Retina (tissue), 1 donor: ENCODE measurements around the gene ADAM22.

Experiments used
- DNase-seq: peaks from one replicate; pipeline ENCODE4 v3.0.0-alpha.2; 2016

ADAM22 gene

GRCh38 chr7:87961754-87962153 is 27.7 kb downstream of the ADAM22 start:
- DNase-seq, result no peak

GRCh38 chr7:87966271-87966670 is 32.2 kb downstream of the ADAM22 start:
- DNase-seq, result no peak

- DNase-seq, result no peak
Observed at GRCh38 chr7:87968021-87968420, 34.0 kb downstream of the ADAM22 start.

GRCh38 chr7:87982116-87982515 is 48.1 kb downstream of the ADAM22 start:
- DNase-seq, result no peak

GRCh38 chr7:87984088-87984487 is 50.0 kb downstream of the ADAM22 start:
- DNase-seq, result no peak

GRCh38 chr7:87993269-87993668 is 59.2 kb downstream of the ADAM22 start:
- DNase-seq, result no peak

GRCh38 chr7:87999261-87999660 is 65.2 kb downstream of the ADAM22 start:
- DNase-seq, result no peak

GRCh38 chr7:88001744-88002530 is 67.9 kb downstream of the ADAM22 start:
- DNase-seq, result no peak

- DNase-seq, result no peak
Observed at GRCh38 chr7:88002617-88003016, 68.6 kb downstream of the ADAM22 start.

GRCh38 chr7:88003581-88003980 is 69.5 kb downstream of the ADAM22 start:
- DNase-seq, result no peak

- no peak for DNase-seq
Observed at GRCh38 chr7:88005191-88005590, 71.1 kb downstream of the ADAM22 start.

GRCh38 chr7:88009651-88010050 is 75.6 kb downstream of the ADAM22 start:
- no peak for DNase-seq

GRCh38 chr7:88012086-88012485 is 78.0 kb downstream of the ADAM22 start:
- DNase-seq, result no peak

- no peak for DNase-seq
Observed at GRCh38 chr7:88013981-88014380, 79.9 kb downstream of the ADAM22 start.

- no peak for DNase-seq
Observed at GRCh38 chr7:88014581-88014980, 80.5 kb downstream of the ADAM22 start.

GRCh38 chr7:88015309-88015708 is 81.3 kb downstream of the ADAM22 start:
- DNase-seq, result no peak

GRCh38 chr7:88018501-88018900 is 84.5 kb downstream of the ADAM22 start:
- DNase-seq, result no peak

GRCh38 chr7:88020953-88021665 is 87.1 kb downstream of the ADAM22 start:
- DNase-seq, result no peak

GRCh38 chr7:88027724-88028123 is 93.7 kb downstream of the ADAM22 start:
- DNase-seq, result no peak

- DNase-seq, result no peak
Observed at GRCh38 chr7:88034083-88034695, 100.1 kb downstream of the ADAM22 start.

- DNase-seq, result no peak
Observed at GRCh38 chr7:88037050-88037449, 103.0 kb downstream of the ADAM22 start.

- no peak for DNase-seq
Observed at GRCh38 chr7:88040694-88041093, 106.6 kb downstream of the ADAM22 start.

- DNase-seq, result no peak
Observed at GRCh38 chr7:88041583-88041982, 107.5 kb downstream of the ADAM22 start.

GRCh38 chr7:88042157-88042556 is 108.1 kb downstream of the ADAM22 start:
- no peak for DNase-seq
